ENCODE measurements around the gene FRS2.

Gene FRS2

GRCh38 chr12:69545081-69545480 is 74.9 kb downstream of the FRS2 start:
- Histone ChIP-seq H3K4me1 (peaks cover 3% of the 10 kb centered on the region; the same call in 1 of the 2 replicates), H3K27me3 (ENCODE audit: low read depth) (no peaks in the 10 kb centered on the region), H3K4me3 (no peak overlapping the region), H3K9me3 (no peaks in the 10 kb centered on the region), H3K36me3 (replicated peaks) (no peaks in the 10 kb centered on the region)
- no peak for DNase-seq (ENCODE audit: low spot score in 2 of 2)
- in situ Hi-C loops (cut with MboI; ENCODE audit: low sequenced_read_pairs), result no loop called here

DNA sequence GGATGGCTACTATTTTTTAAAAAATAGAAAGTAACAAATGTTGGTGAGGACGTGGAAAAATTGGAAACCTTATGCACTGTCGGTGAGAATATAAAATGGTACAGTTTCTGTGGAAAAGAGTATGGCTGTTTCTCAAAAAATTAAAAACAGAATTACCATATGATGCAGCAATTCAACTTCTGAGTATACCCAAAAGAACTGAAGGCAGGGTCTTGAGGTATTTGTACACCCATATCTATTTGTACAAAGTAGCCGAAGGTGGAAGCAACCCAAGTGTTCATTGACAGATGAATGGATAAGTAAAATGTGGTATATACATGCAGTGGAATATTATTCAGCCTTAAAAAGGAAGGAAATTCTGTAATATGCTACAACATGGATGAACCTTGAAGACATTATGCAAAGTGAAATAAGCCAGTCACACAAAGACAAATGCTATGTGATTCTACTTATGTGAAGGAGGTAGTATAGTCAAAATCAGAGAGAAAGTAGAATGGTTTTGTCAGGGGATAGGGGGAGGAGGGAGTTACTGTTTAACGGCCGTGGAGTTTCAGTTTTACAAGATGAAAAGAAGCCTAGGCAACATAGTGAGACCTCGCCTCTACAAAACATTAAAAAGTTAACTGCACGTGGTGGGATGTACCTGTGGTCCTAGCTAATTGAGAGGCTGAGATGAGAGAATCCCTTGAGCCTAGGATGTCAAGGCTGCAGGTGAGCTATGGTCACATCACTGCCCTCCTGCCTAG is 76.7 kb downstream of the FRS2 start:
- peaks cover 7% of the 10 kb centered on the region; the same call in 1 of the 2 replicates for H3K4me1 ChIP-seq
- in situ Hi-C loops (cut with MboI; ENCODE audit: low sequenced_read_pairs), result no loop called here
- H3K9me3 ChIP-seq, result no peaks in the 10 kb centered on the region
- no peak for DNase-seq (ENCODE audit: low spot score in 2 of 2)
- no peaks in the 10 kb centered on the region for H3K36me3 ChIP-seq (replicated peaks)
- H3K27me3 ChIP-seq (ENCODE audit: low read depth), result no peaks in the 10 kb centered on the region
- no peak overlapping the region for H3K4me3 ChIP-seq

GRCh38 chr12:69548687-69549086 is 78.5 kb downstream of the FRS2 start:
- Histone ChIP-seq H3K4me1 (peaks cover 8% of the 10 kb centered on the region), H3K4me3 (no peak overlapping the region), H3K27me3 (ENCODE audit: low read depth) (no peaks in the 10 kb centered on the region), H3K36me3 (replicated peaks) (no peaks in the 10 kb centered on the region), H3K9me3 (no peaks in the 10 kb centered on the region)
- no peak for DNase-seq (ENCODE audit: low spot score in 2 of 2)
- in situ Hi-C loops (cut with MboI; ENCODE audit: low sequenced_read_pairs), result no loop called here

DNA sequence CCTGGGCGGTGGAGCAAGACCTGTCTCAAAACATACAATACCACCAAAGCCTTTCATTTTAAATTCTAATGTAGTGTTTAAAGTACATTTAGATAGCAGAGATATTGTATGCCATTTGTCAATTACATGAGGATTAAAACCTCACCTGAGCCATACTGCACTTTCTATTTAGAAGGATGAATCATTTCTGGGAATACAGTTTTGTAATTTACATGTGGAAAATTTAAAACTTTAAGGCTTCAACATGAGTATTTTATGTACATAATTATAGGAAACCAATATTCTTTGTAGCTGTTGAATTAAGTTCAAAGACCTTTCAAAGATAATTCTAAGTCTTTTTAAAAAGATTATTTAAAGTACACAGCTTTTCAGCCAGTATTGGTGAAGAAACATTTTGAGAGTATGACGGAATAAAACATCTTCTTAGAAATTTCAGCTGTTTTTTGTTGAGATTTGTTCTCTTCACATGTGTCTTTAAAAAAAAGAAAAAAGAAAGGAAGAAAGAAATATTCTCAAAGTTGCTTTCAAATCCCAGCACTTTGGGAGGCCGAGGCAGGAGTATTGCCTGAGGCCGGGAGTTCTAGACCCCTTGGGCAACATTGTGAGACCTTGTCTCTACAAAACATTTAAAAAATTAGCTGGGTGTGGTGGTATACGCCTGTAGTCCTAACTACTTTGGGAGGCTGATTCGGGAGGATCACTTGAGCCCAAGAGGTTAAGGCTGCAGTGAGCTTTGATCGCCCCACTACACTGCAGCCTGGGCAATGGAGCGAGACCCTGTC is 80.6 kb downstream of the FRS2 start:
- no peaks in the 10 kb centered on the region for H3K36me3 ChIP-seq (replicated peaks)
- peaks cover 11% of the 10 kb centered on the region for H3K4me1 ChIP-seq
- H3K4me3 ChIP-seq, result no peak overlapping the region
- in situ Hi-C loops (cut with MboI; ENCODE audit: low sequenced_read_pairs), result no loop called here
- H3K27me3 ChIP-seq (ENCODE audit: low read depth), result no peaks in the 10 kb centered on the region
- no peaks in the 10 kb centered on the region for H3K9me3 ChIP-seq
- DNase-seq (ENCODE audit: low spot score in 2 of 2), result no peak

DNA sequence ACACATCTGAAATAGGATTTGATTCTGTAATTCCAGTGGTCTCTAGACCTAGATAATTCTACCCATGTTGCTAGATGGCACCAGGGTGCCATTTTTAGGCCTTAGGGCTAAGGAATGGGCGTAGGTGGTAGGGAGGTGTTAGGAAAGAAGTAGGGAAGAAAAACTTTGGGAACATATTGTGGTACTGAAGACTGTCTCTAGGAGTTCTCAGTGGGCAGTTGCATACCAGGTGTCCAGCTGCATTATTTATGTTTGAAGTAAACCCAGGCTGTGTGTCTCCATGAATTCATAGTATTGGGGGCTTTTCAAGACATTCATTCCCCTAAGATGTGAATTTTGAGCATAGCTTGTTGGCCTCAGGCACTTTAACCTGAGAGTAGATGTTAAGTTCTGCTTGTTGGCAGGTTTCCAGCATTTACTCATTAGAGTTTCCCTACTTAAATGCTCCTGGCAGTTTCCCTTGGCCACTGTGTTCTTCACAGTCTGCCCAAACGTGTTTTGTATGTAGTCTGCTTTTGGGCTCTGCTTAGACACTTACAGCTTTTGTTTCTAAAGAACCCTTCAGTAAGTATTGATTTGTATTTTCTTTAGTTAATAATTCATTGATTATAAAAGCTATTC is 83.5 kb downstream of the FRS2 start:
- H3K4me3 ChIP-seq, result no peak overlapping the region
- DNase-seq (ENCODE audit: low spot score in 2 of 2), result peak; percentile 36 to 38
- in situ Hi-C loops (cut with MboI; ENCODE audit: low sequenced_read_pairs), result no loop called here
- no peaks in the 10 kb centered on the region for H3K36me3 ChIP-seq (replicated peaks)
- peaks cover 11% of the 10 kb centered on the region for H3K4me1 ChIP-seq
- H3K9me3 ChIP-seq, result no peaks in the 10 kb centered on the region
- no peaks in the 10 kb centered on the region for H3K27me3 ChIP-seq (ENCODE audit: low read depth)

GRCh38 chr12:69555461-69555860 is 85.3 kb downstream of the FRS2 start:
- Histone ChIP-seq H3K27me3 (ENCODE audit: low read depth) (no peaks in the 10 kb centered on the region), H3K36me3 (replicated peaks) (no peaks in the 10 kb centered on the region), H3K4me3 (no peak overlapping the region), H3K4me1 (peaks cover 4% of the 10 kb centered on the region), H3K9me3 (no peaks in the 10 kb centered on the region)
- no peak for DNase-seq (ENCODE audit: low spot score in 2 of 2)
- in situ Hi-C loops (cut with MboI; ENCODE audit: low sequenced_read_pairs), result no loop called here

DNA sequence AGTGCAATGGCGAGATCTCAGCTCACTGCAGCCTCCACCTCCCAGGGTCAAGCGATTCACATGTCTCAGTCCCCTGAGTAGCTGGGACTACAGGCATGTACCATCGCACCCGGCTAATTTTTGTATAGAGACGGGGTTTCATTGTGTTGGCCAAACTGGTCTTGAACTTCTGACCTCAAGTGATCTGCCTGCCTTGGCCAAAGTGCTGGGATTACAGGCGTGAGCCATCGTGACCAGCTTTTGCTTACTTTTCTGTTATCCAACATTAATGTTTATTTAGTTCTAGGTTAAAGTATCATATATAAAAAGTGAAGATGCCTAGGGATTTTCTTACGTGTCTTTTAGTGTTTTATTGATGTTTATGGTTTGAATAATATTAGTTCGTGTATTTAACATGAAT is 86.2 kb downstream of the FRS2 start:
- in situ Hi-C loops (cut with MboI; ENCODE audit: low sequenced_read_pairs), result no loop called here
- no peak overlapping the region for H3K4me3 ChIP-seq
- peaks cover 4% of the 10 kb centered on the region for H3K4me1 ChIP-seq
- no peak for DNase-seq (ENCODE audit: low spot score in 2 of 2)
- no peaks in the 10 kb centered on the region for H3K27me3 ChIP-seq (ENCODE audit: low read depth)
- H3K36me3 ChIP-seq (replicated peaks), result no peaks in the 10 kb centered on the region
- H3K9me3 ChIP-seq, result no peaks in the 10 kb centered on the region

GRCh38 chr12:69563166-69563762 is 93.1 kb downstream of the FRS2 start:
- H3K9me3 ChIP-seq, result no peaks in the 10 kb centered on the region
- H3K36me3 ChIP-seq (replicated peaks), result peaks cover 9% of the 10 kb centered on the region; the same call in 1 of the 2 replicates
- in situ Hi-C loops (cut with MboI; ENCODE audit: low sequenced_read_pairs), result no loop called here
- H3K4me3 ChIP-seq, result no peak overlapping the region
- no peaks in the 10 kb centered on the region; the same call in 1 of the 2 replicates for H3K4me1 ChIP-seq
- DNase-seq (ENCODE audit: low spot score in 2 of 2), result no peak
- H3K27me3 ChIP-seq (ENCODE audit: low read depth), result no peaks in the 10 kb centered on the region

- DNase-seq (ENCODE audit: low spot score in 2 of 2), result no peak
- no peaks in the 10 kb centered on the region for H3K9me3 ChIP-seq
- peaks cover 15% of the 10 kb centered on the region for H3K36me3 ChIP-seq (replicated peaks)
- H3K4me1 ChIP-seq, result no peaks in the 10 kb centered on the region; the same call in 1 of the 2 replicates
- in situ Hi-C loops (cut with MboI; ENCODE audit: low sequenced_read_pairs), result no loop called here
- H3K27me3 ChIP-seq (ENCODE audit: low read depth), result no peaks in the 10 kb centered on the region
- H3K4me3 ChIP-seq, result no peak overlapping the region
These were observed 96.4 kb downstream of the FRS2 start for GRCh38 chr12:69566603-69567002.

- in situ Hi-C loops (cut with MboI; ENCODE audit: low sequenced_read_pairs), result no loop called here
- H3K27me3 ChIP-seq (ENCODE audit: low read depth), result no peaks in the 10 kb centered on the region
- H3K9me3 ChIP-seq, result no peaks in the 10 kb centered on the region
- no peaks in the 10 kb centered on the region; the same call in 1 of the 2 replicates for H3K4me1 ChIP-seq
- no peak for DNase-seq (ENCODE audit: low spot score in 2 of 2)
- H3K36me3 ChIP-seq (replicated peaks), result peaks cover 18% of the 10 kb centered on the region
- no peak overlapping the region for H3K4me3 ChIP-seq
These were observed 99.0 kb downstream of the FRS2 start for GRCh38 chr12:69569236-69569635.

DNA sequence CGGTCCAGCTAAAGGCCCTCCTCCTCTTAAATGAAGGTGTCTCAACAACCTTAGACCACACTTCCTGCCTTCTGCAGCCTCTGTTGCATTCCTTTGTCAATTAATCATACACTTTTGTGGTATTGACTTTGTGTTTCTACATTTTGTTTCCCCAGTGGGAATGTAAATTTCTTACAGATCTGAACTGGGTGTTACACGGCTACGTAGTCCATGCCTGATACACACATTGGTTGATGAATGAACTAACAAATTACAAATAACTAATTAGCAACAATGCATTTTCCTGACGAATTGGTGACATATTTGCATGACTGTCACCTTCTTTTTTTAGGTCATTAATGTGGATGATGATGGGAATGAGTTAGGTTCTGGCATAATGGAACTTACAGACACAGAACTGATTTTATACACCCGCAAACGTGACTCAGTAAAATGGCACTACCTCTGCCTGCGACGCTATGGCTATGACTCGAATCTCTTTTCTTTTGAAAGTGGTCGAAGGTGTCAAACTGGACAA is 99.9 kb downstream of the FRS2 start:
- in situ Hi-C loops (cut with MboI; ENCODE audit: low sequenced_read_pairs), result loop anchor here (10.0 kb wide), 1 partner anchor 415 kb away; no protein-coding TSS in a partner anchor
- Histone ChIP-seq H3K36me3 (replicated peaks) (peaks cover 23% of the 10 kb centered on the region), H3K9me3 (no peaks in the 10 kb centered on the region), H3K27me3 (ENCODE audit: low read depth) (no peaks in the 10 kb centered on the region), H3K4me1 (no peaks in the 10 kb centered on the region), H3K4me3 (no peak overlapping the region)
- no peak for DNase-seq (ENCODE audit: low spot score in 2 of 2)

GRCh38 chr12:69570545-69571399 is 100.6 kb downstream of the FRS2 start:
- no peaks in the 10 kb centered on the region for H3K9me3 ChIP-seq
- DNase-seq (ENCODE audit: low spot score in 2 of 2), result peak; percentile 48 to 71
- H3K27me3 ChIP-seq (ENCODE audit: low read depth), result no peaks in the 10 kb centered on the region
- peaks cover 25% of the 10 kb centered on the region for H3K36me3 ChIP-seq (replicated peaks)
- no peak overlapping the region for H3K4me3 ChIP-seq
- no peaks in the 10 kb centered on the region for H3K4me1 ChIP-seq
- in situ Hi-C loops (cut with MboI; ENCODE audit: low sequenced_read_pairs), result loop anchor here (10.0 kb wide), 1 partner anchor 416 kb away; no protein-coding TSS in a partner anchor

Data from HAP-1 (cell line).